OCI-LY3 (cell line): ENCODE data around the gene RBM23.

Source experiments
- EZH2phosphoT487 ChIP-seq: fragments of 200-600 bp; shearing (Covaris generic); IDR thresholded peaks from 2 replicates; pipeline ENCODE4 v1.6.1; 2018; ENCODE audit warnings: antibody characterized with exemption, mixed run types, low read depth
- TF ChIP-seq, protein P1 (sequence below): fragments of 200-600, 300-600 bp; sonication (generic); IDR thresholded peaks from 2 replicates; pipeline ENCODE4 v1.5.1; 2014; ENCODE audit warnings: antibody characterized with exemption, low read length, low read depth

DNA sequence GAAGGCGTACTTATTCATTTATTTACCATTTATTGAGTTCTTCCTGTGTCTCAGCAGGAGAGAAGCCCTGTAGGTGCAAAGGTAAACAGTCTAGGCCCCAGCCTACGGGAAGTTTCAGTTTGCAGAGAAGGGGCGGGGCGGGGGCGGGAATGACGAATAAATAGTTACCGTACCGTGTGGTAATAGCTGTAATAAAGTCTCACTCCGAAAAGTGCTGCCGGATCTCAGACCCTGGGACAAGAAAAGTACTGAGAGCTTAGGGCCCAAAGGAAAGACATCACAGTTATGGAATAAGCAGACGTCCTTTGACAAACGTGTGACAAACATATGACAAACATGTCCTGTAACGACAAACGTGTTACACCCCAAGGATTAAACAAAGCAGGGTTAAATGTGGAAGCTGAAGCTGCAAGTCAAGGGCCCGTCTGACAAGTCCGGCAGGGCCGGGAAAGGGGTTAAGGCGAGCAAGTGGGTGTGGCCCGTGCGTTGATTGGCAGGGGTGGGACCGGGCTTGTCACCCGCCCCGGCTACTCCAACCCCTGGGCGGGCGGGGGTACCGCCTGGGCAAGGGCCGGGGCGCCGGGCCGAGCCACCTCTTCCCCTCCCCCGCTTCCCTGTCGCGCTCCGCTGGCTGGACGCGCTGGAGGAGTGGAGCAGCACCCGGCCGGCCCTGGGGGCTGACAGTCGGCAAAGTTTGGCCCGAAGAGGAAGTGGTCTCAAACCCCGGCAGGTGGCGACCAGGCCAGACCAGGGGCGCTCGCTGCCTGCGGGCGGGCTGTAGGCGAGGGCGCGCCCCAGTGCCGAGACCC, 47.5 kb downstream of the RBM23 start, which contains the start of gene LRP10:
- TF ChIP-seq, protein P1, sequence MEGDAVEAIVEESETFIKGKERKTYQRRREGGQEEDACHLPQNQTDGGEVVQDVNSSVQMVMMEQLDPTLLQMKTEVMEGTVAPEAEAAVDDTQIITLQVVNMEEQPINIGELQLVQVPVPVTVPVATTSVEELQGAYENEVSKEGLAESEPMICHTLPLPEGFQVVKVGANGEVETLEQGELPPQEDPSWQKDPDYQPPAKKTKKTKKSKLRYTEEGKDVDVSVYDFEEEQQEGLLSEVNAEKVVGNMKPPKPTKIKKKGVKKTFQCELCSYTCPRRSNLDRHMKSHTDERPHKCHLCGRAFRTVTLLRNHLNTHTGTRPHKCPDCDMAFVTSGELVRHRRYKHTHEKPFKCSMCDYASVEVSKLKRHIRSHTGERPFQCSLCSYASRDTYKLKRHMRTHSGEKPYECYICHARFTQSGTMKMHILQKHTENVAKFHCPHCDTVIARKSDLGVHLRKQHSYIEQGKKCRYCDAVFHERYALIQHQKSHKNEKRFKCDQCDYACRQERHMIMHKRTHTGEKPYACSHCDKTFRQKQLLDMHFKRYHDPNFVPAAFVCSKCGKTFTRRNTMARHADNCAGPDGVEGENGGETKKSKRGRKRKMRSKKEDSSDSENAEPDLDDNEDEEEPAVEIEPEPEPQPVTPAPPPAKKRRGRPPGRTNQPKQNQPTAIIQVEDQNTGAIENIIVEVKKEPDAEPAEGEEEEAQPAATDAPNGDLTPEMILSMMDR, result no peak
- TF ChIP-seq EZH2phosphoT487, result no peak
